ENCODE measurements around the gene SYTL1.

Gene SYTL1

GRCh38 chr1:27364696-27365371 is 23.0 kb downstream of the SYTL1 start:
- DNase-seq (ENCODE audit: low spot score), result no peak

- DNase-seq (ENCODE audit: low spot score), result peak; percentile 87
Measured at GRCh38 chr1:27365372-27366112, 23.7 kb downstream of the SYTL1 start.

DNA sequence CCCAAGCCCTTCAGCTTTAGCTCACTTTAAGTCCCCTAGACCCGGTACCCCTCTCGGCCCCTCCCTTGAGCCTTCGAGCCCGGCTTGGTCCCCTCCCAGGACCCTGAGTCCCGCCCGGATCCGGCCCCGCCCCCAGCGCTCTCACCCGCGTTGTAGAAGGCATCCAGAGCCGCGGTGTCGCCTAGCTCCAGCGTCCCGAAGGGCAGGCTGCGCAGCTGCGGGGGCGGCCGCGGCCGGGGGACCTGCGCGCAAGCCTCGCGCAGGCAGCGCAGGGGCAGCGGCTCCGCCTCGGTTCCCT is 24.2 kb downstream of the SYTL1 start:
- peak; percentile 34 for DNase-seq (ENCODE audit: low spot score)

GRCh38 chr1:27366411-27367159 is 24.8 kb downstream of the SYTL1 start, which contains the start of gene MAP3K6:
Gene MAP3K6 (minus strand): TSS chr1:27366961. CDS start chr1:27366597, 364 bp downstream.
- DNase-seq (ENCODE audit: low spot score), result peak; percentile 64

GRCh38 chr1:27367160-27367650 is 25.4 kb downstream of the SYTL1 start:
- DNase-seq (ENCODE audit: low spot score), result no peak

DNA sequence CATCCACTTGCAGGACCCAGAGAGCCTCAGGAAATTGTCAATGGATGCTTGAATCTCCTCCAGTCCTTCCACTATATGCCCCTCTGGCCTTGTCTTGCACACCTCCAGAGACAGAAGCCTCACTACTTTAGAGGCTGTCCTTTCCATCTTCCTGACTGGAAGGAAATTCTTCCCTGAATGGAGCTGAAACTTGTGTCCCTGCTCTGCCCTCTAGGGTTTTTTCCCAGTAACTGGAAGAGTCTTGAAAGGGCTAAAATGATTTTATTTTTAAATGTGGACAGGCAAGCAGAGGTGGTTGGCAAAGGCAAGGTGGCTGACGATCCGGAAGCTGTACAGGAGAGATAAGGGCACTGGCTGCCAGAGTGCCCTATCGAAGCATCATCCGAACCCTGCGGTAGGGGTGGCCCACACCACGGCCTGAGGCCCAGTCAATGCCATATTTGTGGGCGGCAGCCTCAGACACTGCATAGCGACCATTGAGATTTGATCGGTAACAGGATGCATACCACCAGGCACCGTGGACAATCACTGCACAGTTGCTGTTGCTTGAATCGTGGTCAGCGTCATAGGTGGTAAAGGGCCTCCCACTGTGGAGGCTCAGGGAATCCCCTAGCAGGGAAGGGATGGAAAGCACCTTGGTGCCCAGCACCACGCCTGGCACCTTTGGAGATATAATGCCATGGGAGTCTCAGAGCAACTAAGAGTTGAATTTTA is 27.2 kb downstream of the SYTL1 start:
- no peak for DNase-seq (ENCODE audit: low spot score)

- DNase-seq (ENCODE audit: low spot score), result no peak
Measured at GRCh38 chr1:27372022-27372807, 30.4 kb downstream of the SYTL1 start.

DNA sequence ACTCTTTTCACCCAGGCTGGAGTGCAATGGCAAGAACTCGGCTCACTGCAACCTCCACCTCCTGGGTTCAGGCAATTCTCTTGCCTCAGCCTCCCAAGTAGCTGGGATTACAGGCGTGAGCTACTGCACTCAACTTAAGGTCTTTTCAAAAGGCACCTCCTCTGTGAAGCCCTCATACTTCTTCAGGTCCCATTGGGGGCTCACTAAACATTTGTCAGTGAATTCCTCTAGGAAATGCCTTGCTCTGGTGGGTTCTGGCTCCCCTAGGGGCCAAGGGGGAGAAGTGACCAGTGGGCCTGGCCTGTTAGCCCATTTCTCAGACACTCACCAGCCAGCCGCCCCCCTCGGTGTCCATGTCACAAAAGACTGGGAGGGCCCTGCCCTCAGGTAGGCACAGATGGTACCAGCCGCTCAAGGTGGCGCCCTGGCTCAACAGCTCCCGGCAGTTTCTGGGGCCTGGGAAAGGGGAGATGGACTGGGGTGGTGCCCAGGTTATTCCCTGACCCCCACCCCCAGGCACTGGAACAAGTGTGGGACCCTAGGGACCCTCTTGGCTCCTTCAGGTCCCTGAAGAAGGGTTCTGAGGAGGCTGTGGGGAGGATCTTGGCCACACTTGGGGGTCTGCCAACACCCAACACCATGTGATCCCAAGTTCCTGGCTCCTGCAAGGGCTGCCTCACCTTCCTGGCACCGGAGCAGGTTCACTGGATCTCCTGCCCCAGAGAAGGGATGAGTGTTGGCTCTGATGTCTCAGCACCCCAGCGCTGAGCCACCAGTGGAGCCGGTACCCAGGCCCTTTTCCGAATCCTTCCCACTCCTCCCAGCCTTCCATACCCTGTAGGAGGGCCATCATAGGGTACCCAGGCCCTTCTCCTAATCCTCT is 31.2 kb downstream of the SYTL1 start:
- no peak for DNase-seq (ENCODE audit: low spot score)

- DNase-seq (ENCODE audit: low spot score), result no peak
Measured at GRCh38 chr1:27374362-27375086, 32.7 kb downstream of the SYTL1 start, which contains the start of gene FCN3. Gene FCN3 (minus strand): TSS chr1:27374824. CDS start chr1:27374818, 6 bp downstream.

DNA sequence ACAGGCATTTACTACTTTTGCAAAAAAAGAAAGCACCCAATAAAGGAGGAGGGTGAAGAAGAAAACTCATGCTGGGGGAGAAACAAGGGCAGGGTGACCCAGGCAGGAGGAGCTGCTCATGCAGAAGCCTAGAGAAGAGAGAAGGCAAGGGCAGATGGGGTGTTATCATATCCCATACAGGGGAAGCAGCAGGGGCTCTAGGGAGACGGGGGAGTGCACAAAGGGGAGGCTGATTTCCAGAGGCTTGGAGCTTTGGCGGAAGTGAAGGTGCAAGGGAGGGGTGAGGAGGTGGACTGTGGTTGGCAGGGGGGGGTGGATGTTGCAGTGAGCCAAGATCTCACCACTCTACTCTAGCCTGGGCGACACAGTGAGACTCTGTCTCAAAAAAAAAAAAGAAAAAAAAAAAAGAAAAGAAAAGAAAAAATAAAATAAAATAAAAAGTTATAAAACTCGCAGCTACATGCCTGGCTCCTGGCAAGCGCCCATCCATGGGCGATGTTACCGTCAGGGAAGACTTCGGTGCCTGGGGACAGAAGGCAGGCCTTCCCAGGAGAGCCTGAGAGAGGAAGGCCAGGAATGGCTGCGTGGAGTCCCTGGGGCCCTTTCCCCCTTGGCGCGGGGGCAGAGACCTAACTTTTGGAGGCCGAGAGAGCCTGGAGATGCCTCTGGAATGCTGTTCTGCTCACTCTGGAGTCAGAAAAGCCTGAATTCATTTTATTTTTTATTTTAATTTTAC is 36.1 kb downstream of the SYTL1 start:
- DNase-seq (ENCODE audit: low spot score), result no peak

DNA sequence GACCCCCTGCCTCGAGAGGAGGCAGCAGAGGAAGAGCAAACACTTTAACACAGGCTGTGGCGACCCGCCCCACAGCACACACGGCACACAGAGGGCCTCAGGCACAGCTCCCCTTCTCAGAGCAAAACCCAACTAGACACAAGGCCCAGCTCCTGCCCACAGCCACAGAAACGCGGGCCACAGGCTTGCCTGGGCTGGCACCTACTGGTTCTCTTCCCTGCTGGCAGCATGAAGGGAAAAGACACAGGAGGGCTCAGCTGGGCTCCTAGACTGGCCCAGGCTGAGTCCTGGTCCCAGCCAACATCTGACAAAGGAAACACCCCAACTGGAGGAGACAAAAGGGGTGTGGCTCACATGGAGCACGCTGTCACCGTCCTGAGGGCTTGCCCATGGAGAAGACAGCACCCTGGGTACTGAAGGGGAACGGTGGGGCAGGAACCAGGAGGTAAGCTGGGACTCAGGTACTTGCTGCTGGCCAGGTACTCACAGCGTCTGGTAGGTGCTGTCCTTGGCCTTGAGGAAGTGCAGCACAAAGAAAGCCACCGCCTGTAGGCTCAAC is 37.8 kb downstream of the SYTL1 start:
- no peak for DNase-seq (ENCODE audit: low spot score)

GRCh38 chr1:27380224-27380623 is 38.4 kb downstream of the SYTL1 start:
- no peak for DNase-seq (ENCODE audit: low spot score)

DNA sequence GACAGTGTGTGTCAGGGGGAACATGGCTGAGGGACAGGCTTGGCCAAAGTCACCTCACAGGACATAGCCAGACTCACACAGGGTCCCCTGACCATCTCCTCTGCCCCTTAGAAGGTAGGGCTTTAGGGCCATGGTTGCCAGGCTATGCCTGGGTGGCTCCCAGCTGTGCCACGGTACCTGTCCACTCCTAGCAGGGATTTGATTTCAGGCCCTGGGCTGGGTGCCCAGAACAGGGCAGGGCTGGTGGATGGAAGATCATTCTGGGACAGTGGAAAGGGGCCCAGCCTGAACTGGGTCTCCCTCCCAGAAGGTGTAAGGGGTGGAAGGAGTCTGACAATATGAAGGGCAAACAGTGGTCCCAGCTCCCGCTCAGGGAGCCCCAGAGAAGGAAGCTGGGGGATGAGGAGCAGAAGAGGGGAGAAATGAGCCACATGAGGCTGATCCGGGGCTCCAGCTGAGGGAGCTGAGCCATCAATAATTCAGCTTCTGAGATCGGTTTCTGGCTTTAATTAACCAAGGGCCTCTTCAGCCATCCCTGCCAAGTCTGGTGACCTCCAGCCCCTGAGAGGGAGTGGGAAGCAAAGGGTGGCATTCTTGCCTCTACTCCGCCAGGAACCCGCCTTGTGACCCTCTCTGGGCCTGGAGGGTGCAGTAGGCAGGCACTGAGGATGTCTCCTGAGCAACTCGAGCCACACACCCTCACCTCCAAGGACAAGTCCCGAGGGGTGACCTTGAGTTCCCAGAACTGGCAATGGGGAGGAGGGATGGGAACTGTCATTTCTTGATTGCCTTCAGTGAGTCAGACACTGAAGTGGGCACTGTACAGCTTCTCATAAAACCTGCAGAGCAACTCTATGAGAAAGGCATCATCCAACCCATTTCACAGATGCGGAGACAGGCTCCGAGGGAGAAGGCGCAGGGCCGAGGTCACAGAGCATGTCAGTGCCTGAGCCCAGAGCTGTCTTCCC is 39.2 kb downstream of the SYTL1 start:
- DNase-seq (ENCODE audit: low spot score), result no peak

- no peak for DNase-seq (ENCODE audit: low spot score)
Measured at GRCh38 chr1:27381969-27382762, 40.3 kb downstream of the SYTL1 start.

DNA sequence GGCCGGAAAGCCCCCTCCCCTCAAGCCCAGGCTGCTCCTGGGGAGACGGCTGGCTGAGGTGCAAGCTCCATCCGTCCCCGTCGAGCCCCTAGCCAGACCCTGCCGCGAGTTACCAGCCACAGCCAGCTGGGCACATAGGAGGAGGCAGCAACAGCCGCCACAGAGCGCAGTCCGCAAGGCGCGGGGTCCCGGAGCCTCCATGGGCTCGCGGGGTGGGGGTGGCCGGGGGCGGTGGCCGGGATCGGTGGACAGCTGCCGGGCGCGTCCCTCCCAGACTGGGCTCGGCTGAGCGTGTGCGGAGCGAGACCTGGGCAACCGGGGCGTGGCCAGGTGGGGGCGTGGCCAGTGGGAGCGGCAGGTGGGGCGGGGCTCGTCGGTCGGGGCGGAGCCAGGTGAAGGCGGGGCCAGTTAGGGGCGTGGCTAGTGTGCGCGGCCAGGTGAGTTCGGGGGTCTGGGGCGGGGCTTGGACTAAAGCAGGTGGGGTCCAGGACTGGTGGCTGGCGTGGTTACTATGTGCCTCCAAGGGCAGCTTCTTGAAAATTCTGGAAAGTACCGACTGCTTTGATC is 41.3 kb downstream of the SYTL1 start, which contains the start of gene CD164L2:
Gene CD164L2, minus strand, starts transcription at position 295 of the 567 bp plus-strand sequence. Its CDS starts 94 bp downstream, at position 201.
- DNase-seq (ENCODE audit: low spot score), result no peak

GRCh38 chr1:27383661-27384060 is 41.8 kb downstream of the SYTL1 start:
- DNase-seq (ENCODE audit: low spot score), result no peak

Data from Ammon's horn (tissue), 1 donor.